Right lobe of liver (tissue), 6 donors: ENCODE measurements around the gene HRH2. TPM values are rescaled to one million over a fixed set of nuclear protein-coding genes. Genes with fewer than 3 reads are reported as not detected.

ENCODE experiments used
- ATAC-seq, 4 donors: fragments of 200-7000 bp; cut with Tn5 transposase; one replicate each; pipeline ENCODE4 v1.9.1; 2020; ENCODE audit warnings: mild to moderate bottlenecking in 4 of 4, moderate library complexity in 4 of 4
- DNase-seq, 3 donors: peaks; one replicate each; pipeline ENCODE4 v3.0.0-alpha.2; 2020
- H3K27ac ChIP-seq, 3 donors: fragments of 200-600 bp; one replicate each; pipeline ENCODE4 v1.8.0; 2022
- H3K27me3 ChIP-seq, 2 donors: fragments of 200-600 bp; one replicate each; pipeline ENCODE4 v1.8.0; 2022
- H3K36me3 ChIP-seq, 4 donors: fragments of 200-600 bp; sonication (generic) in 1 of 4; one replicate each; pipeline versions ENCODE4 v1.5.1 to v1.8.0; 2017 to 2022; ENCODE audit warnings: control low read depth in 1 of 4
- H3K4me1 ChIP-seq, 4 donors: fragments of 200-600 bp; sonication (generic) in 1 of 4; one replicate each; pipeline versions ENCODE4 v1.5.1 to v1.8.0; 2017 to 2022; ENCODE audit warnings: control low read depth in 1 of 4
- H3K4me3 ChIP-seq, 3 donors: fragments of 200-600 bp; one replicate each; pipeline ENCODE4 v1.8.0; 2022
- H3K9me3 ChIP-seq, 4 donors: fragments of 200-600 bp; sonication (generic) in 1 of 4; one replicate each; pipeline versions ENCODE4 v1.5.1 to v1.8.0; 2017 to 2022; ENCODE audit warnings: control low read depth in 1 of 4
- POLR2A ChIP-seq: fragments of 450-650 bp; IDR thresholded peaks from one replicate; pipeline ENCODE4 v1.6.1; 2017; ENCODE audit warnings: antibody characterized with exemption, mild to moderate bottlenecking
- WGBS: methylation state at CpG from one replicate; pipeline ENCODE4 v1.1.6; 2018; ENCODE audit warnings: low coverage, low lambda C conversion rate; ENCODE audit not compliant: insufficient coverage; ENCODE audit errors: missing lambda C conversion rate; 5-methylcytosine and 5-hydroxymethylcytosine counted together
- intact Hi-C, 2 donors: fragments of 100-400 bp; cut with DNase I; formaldehyde crosslinking; loops; one replicate each; pipeline versions ENCODE4 v1.11.2 to v1.14.1; 2022
- total RNA-seq, 6 experiments: library from RNA; depleted of rRNA in 2 of 6; stranded (reverse); fragments of >200 nt in 2 of 6; fragmentation: NEBNext Ultra II Directional in 3 of 6; extraction: Animal tissue kit (Norgen Biotek cat#: 25700) in 3 of 6; gene quantifications; one replicate each; pipeline versions ENCODE4 v1.1.0 to v1.2.4, GENCODE V29; 2016 to 2023
- TF ChIP-seq, protein P1 (sequence below), 4 donors: fragments of 200-600 bp in 3 of 4; fragments of 450-650 bp in 1 of 4; IDR thresholded peaks; one replicate each; pipeline versions ENCODE4 v1.5.1 to v1.8.0; 2016 to 2022; ENCODE audit warnings: antibody characterized with exemption in 4 of 4, mild to moderate bottlenecking in 2 of 4
- donor health status: DM: no; HTN: yes; CAD: no.
- donor health status: DM: no; HTN: no; CAD: no.
- donor health status: DM: no; HTN: no; CAD: no.
- donor health status: DM: no; HTN: yes; CAD: no.
- donor health status: DM: no; HTN: yes; CAD: no.

Gene HRH2
- total RNA-seq, 6 experiments from 2014 or later, result 0.29 to 2.5 (median 0.87) TPM

DNA sequence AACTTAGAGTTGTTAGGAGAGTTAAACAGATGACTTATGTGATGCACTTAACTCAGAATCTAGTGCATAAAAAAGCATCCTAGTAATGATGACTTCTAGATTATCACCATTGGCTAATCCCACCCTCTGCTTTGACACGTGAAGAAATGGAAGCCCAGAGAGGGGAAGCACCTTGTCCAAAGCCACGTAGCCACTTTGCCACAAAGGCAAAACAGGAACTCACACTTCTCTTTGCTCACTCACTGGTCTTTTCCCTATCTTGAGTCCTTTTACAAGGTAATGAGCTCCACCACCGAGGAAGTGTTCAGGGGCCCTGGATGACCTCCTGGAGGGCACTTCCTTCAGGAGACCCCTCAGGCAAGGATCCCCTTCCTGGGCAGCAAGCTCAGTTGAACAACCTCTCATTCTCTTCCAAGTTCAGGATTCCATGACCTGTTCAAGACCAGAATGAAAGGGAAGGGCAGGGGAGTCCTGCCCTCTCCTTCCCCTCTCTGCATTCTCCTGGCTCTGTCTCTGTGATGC lies 89.7 kb downstream of the HRH2 start:
- ATAC-seq (no peak), DNase-seq (no peak)
- TF ChIP-seq, protein P1, sequence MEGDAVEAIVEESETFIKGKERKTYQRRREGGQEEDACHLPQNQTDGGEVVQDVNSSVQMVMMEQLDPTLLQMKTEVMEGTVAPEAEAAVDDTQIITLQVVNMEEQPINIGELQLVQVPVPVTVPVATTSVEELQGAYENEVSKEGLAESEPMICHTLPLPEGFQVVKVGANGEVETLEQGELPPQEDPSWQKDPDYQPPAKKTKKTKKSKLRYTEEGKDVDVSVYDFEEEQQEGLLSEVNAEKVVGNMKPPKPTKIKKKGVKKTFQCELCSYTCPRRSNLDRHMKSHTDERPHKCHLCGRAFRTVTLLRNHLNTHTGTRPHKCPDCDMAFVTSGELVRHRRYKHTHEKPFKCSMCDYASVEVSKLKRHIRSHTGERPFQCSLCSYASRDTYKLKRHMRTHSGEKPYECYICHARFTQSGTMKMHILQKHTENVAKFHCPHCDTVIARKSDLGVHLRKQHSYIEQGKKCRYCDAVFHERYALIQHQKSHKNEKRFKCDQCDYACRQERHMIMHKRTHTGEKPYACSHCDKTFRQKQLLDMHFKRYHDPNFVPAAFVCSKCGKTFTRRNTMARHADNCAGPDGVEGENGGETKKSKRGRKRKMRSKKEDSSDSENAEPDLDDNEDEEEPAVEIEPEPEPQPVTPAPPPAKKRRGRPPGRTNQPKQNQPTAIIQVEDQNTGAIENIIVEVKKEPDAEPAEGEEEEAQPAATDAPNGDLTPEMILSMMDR (IDR thresholded peaks at IDR 0.05), result no peak
- no peak for TF ChIP-seq POLR2A
- 20% methylated on average over 3 of the region's 3 CpGs for WGBS
- intact Hi-C loops, result no loop called here
- Histone ChIP-seq H3K4me3 (no peak overlapping the region), H3K4me1 (no peaks in the 10 kb centered on the region), H3K27me3 (no peaks in the 10 kb centered on the region), H3K36me3 (no peaks in the 10 kb centered on the region), H3K9me3 (no peaks in the 10 kb centered on the region), H3K27ac (no peak overlapping the region)

- intact Hi-C loops, result no loop called here
- no peaks in the 10 kb centered on the region for H3K4me1 ChIP-seq
- no peak for DNase-seq
Measured at GRCh38 chr5:175748650-175749049, 90.8 kb downstream of the HRH2 start.

DNA sequence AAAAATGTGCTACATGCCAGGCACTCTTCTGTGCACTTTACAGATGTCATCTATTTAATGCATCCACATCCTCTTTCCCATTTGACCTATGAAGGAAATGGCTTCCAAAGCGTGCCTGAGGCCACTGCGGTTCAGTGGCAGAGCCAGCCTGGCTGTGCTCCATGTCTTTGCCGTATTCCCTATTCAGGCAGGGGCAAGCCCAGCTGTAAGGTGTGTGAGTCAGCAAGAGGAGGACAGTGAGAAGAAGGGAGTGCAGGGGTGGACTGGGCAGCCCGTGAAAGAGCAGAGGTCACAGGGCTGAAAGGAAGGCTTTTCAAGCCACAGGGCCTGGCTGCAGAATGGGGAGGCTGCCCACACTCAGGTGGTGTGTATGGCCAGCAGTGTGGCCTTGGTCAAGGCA lies 91.7 kb downstream of the HRH2 start:
- no peaks in the 10 kb centered on the region for H3K4me1 ChIP-seq
- no peak overlapping the region for H3K27ac ChIP-seq
- TF ChIP-seq POLR2A, result no peak
- TF ChIP-seq, protein P1 (IDR thresholded peaks at IDR 0.05), result no peak
- H3K9me3 ChIP-seq, result no peaks in the 10 kb centered on the region
- 65% methylated on average over 4 of the region's 4 CpGs for WGBS
- H3K27me3 ChIP-seq, result no peaks in the 10 kb centered on the region
- intact Hi-C loops, result no loop called here
- H3K4me3 ChIP-seq, result no peak overlapping the region
- no peaks in the 10 kb centered on the region for H3K36me3 ChIP-seq
- DNase-seq, result no peak
- ATAC-seq, result no peak

More at GRCh38 chr5:175748650-175749049, 90.8 kb downstream of the HRH2 start:
- ATAC-seq, result no peak
- Histone ChIP-seq H3K4me3 (no peak overlapping the region), H3K36me3 (no peaks in the 10 kb centered on the region), H3K9me3 (no peaks in the 10 kb centered on the region), H3K27me3 (no peaks in the 10 kb centered on the region), H3K27ac (no peak overlapping the region)
- no peak for TF ChIP-seq POLR2A
- TF ChIP-seq, protein P1 (IDR thresholded peaks at IDR 0.05), result no peak
- WGBS, result 65% methylated on average over 2 of the region's 3 CpGs

DNA sequence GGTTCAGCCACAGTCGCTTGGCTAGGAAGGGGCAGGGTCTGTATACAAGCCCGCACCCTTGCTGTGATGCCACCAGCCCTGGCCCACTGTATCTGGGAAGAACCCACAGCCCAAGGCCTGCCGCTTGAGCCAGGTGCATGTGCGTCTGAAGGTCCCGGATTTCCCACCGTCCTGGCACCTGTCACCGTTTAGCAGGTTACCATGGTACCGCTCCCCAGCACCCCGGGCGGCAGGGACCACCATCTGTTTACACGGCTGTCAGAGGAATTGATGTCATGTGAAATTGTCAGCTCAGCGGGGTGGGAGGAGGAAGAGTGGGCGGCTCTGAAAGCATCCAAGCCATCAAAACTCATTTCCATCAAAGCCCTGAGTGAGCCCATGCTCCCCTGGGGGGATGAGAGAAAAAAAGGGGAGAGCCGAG lies 92.7 kb downstream of the HRH2 start:
- intact Hi-C loops, result no loop called here
- Histone ChIP-seq H3K4me1 (no peaks in the 10 kb centered on the region), H3K27me3 (no peaks in the 10 kb centered on the region), H3K27ac (no peak overlapping the region), H3K36me3 (no peaks in the 10 kb centered on the region), H3K9me3 (no peaks in the 10 kb centered on the region), H3K4me3 (no peak overlapping the region)
- WGBS, result 21% methylated on average over 13 of the region's 14 CpGs
- ATAC-seq, result no peak
- TF ChIP-seq, protein P1 (IDR thresholded peaks at IDR 0.05), result no peak
- no peak for TF ChIP-seq POLR2A
- DNase-seq, result no peak

GRCh38 chr5:175751369-175751768 lies 93.5 kb downstream of the HRH2 start:
- Histone ChIP-seq H3K36me3 (no peaks in the 10 kb centered on the region), H3K4me1 (no peaks in the 10 kb centered on the region), H3K27ac (no peak overlapping the region), H3K9me3 (no peaks in the 10 kb centered on the region), H3K27me3 (no peaks in the 10 kb centered on the region), H3K4me3 (no peak overlapping the region)
- ATAC-seq (no peak), DNase-seq (no peak)
- TF ChIP-seq, protein P1 (IDR thresholded peaks at IDR 0.05), result no peak
- no peak for TF ChIP-seq POLR2A
- intact Hi-C loops, result no loop called here
- WGBS, result 77% methylated on average over 3 of the region's 5 CpGs
